Measurements from ENCODE around the gene RECQL5.
A peak's percentile ranks its signal among the peaks of the same experiment; 100 is the strongest.

RECQL5 gene

GRCh38 chr17:75666959-75667790, at the start of gene RECQL5, which contains the start of gene SAP30BP:
TSS of gene RECQL5 (minus strand) at chr17:75667154. CDS start at chr17:75666557, 597 bp downstream.
TSS of gene SAP30BP (plus strand) at chr17:75667338. CDS start at chr17:75667373, 35 bp downstream.
- peak; percentile 99 for DNase-seq

- no peak for DNase-seq
Measured at GRCh38 chr17:75712446-75712845, 45.5 kb upstream of the RECQL5 start.

- DNase-seq, result no peak
Measured at GRCh38 chr17:75707079-75707571, 40.2 kb upstream of the RECQL5 start.

GRCh38 chr17:75706042-75706728, 39.2 kb upstream of the RECQL5 start:
- no peak for DNase-seq

GRCh38 chr17:75704963-75705875, 38.3 kb upstream of the RECQL5 start:
- no peak for DNase-seq

GRCh38 chr17:75703591-75703990, 36.6 kb upstream of the RECQL5 start:
- no peak for DNase-seq

GRCh38 chr17:75703191-75703590, 36.2 kb upstream of the RECQL5 start:
- no peak for DNase-seq

- DNase-seq, result no peak
Measured at GRCh38 chr17:75701288-75701687, 34.3 kb upstream of the RECQL5 start.

GRCh38 chr17:75698659-75699058, 31.7 kb upstream of the RECQL5 start:
- DNase-seq, result no peak

GRCh38 chr17:75697651-75698291, 30.8 kb upstream of the RECQL5 start:
- no peak for DNase-seq

- no peak for DNase-seq
Measured at GRCh38 chr17:75695830-75696271, 28.9 kb upstream of the RECQL5 start.

- DNase-seq, result no peak
Measured at GRCh38 chr17:75695141-75695829, 28.3 kb upstream of the RECQL5 start.

GRCh38 chr17:75694536-75694935, 27.6 kb upstream of the RECQL5 start:
- DNase-seq, result no peak

- no peak for DNase-seq
Measured at GRCh38 chr17:75693500-75694481, 26.8 kb upstream of the RECQL5 start.

GRCh38 chr17:75692976-75693375, 26.0 kb upstream of the RECQL5 start:
- no peak for DNase-seq

- no peak for DNase-seq
Measured at GRCh38 chr17:75691801-75692626, 25.1 kb upstream of the RECQL5 start.

GRCh38 chr17:75691371-75691791, 24.4 kb upstream of the RECQL5 start:
- no peak for DNase-seq

GRCh38 chr17:75689441-75689873, 22.5 kb upstream of the RECQL5 start:
- DNase-seq, result peak; percentile 47

GRCh38 chr17:75688209-75688825, 21.4 kb upstream of the RECQL5 start:
- no peak for DNase-seq

Data from activated CD4-positive, alpha-beta T cell treated with anti-CD3 and anti-CD28 coated beads, Interleukin-2, amount 50 U/mL, for 1 hour (primary cell).